Gastrocnemius medialis (tissue), 4 donors: Measurements from ENCODE around the gene GRK6.

ENCODE experiments used
- CTCF ChIP-seq, 5 experiments: fragments of 450-650 bp in 3 of 5; fragments of 200-600 bp in 2 of 5; sonication (generic) in 2 of 5; IDR thresholded peaks in 4 of 5; conservative IDR thresholded peaks in 1 of 5; 1 replicate in 4 of 5; 2 replicates in 1 of 5; pipeline ENCODE4 v1.5.1; 2016 to 2019; ENCODE audit warnings: antibody characterized with exemption in 5 of 5, mild to moderate bottlenecking in 3 of 5, moderate library complexity in 3 of 5
- POLR2A ChIP-seq, 2 donors: fragments of 450-650 bp; IDR thresholded peaks; one replicate each; pipeline ENCODE4 v1.6.1; 2017; ENCODE audit warnings: antibody characterized with exemption in 2 of 2, mild to moderate bottlenecking in 2 of 2, moderate library complexity in 2 of 2

GRCh38 chr5:177468329-177468684 lies 41.8 kb downstream of the GRK6 start:
- TF ChIP-seq CTCF (IDR thresholded peaks at IDR 0.05 in 4 of 5, conservative IDR thresholded peaks at IDR 0.05 in 1 of 5) (no peak), POLR2A (IDR thresholded peaks at IDR 0.05) (no peak)
